ENCODE data around the gene NYNRIN. TPM values are rescaled to one million over a fixed set of nuclear protein-coding genes. Genes with fewer than 3 reads are reported as not detected.
"Not testable (repeated sequence)": the region's sequence is repeated elsewhere in the genome, so short reads cannot be mapped to it uniquely, and the experiment has no call there.

NYNRIN gene
- total RNA-seq = 35.4 TPM
- polyA plus RNA-seq = 13.5 TPM

DNA sequence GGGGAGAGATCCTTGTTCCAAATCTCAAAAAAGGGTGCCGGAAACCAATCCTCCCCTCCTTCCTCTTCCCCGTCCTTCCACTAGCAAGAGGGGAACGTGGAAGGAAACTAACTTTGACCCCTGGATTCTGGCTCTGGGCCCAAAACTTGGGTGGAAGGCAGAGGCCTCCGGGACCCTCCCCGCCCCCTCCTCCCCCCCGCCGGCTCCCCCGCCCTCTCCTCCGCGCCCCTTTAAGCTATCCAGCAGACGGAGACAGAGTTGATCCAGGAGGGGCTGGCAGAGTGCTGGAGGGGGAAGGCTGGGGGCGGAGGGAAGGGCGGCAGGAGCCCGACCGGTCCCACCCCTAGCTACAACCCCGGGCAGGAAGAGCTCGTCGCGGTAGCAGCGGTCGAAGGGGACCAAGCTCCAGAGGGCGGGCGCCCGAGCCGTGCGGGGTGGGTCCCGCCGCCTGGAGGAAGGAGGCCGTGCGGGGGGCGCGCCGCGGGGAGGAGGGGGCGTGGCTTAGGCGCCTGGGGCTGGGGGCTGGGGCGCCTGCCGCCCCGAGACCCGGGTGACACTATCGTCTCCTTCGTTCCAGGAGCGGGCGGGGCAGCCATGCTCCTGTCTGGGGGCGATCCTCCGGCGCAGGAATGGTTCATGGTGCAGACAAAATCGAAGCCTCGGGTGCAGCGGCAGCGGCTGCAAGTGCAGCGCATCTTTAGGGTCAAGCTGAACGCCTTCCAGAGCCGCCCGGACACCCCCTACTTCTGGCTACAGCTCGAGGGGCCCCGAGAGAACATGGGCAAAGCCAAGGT, at the start of gene NYNRIN:
Gene NYNRIN (plus strand): TSS at position 351 of the 794 bp plus-strand sequence. CDS start 244 bp downstream, at position 595.
- under 1% methylated on average over 56 of the region's 57 CpGs for WGBS
- Histone ChIP-seq H3K36me3 (ENCODE audit: insufficient read depth) (no peaks in the 10 kb centered on the region), H3K4me3 (ENCODE audit: low read depth, low read length) (peak within 1 kb of the TSS; percentile 80), H3K27ac (ENCODE audit: low read depth) (peak within 1 kb of the TSS; percentile 74), H3K4me1 (ENCODE audit: insufficient read depth) (no peaks in the 10 kb centered on the region)
- DNase-seq (ENCODE audit: extremely low spot score) = peak; percentile 67

DNA sequence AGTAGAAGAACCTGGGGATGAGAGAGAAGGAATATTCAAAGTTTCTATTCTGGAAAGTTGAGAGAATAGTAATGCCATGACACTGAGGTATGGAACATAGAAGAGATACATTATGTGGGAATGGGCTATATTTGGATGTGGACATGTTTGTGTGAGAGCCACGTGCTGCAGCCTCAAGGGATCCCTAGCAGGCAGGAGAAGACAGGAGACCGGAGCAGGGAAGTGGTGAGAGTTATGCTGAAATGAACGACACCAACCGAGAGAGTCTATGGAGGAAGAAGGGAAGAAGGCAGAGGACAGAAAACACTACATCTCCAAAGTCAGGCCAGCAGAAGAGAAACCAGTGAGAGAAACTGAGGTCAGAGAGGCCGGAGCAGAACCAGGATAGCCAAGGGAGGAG, 49.1 kb upstream of the NYNRIN start:
- 70% methylated on average over 5 of the region's 5 CpGs for WGBS
- H3K4me1 ChIP-seq (ENCODE audit: insufficient read depth) = no peaks in the 10 kb centered on the region
- DNase-seq (ENCODE audit: extremely low spot score) = no peak
- H3K36me3 ChIP-seq (ENCODE audit: insufficient read depth) = no peaks in the 10 kb centered on the region
- H3K4me3 ChIP-seq (ENCODE audit: low read depth, low read length) = no peak overlapping the region
- no peak overlapping the region for H3K27ac ChIP-seq (ENCODE audit: low read depth)

DNA sequence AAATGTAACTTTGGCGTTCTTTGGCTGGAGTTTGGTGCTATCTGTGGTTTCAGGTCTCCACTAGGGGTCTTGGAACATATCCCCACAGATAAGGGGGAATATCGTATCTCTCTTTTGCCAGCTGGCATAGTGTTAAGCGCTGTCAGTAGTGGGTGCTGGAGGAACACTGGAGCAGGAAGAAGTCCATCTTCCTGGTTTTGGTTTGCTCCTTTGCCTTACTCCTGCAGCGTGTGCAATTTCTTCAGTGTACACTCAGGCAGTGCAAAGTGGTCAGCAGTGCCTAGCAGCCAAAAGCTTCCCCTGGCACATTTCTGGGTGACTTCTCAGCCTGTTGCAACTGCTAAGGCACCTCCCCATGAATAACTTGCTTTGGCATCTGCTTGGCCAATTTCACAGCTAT, 47.3 kb upstream of the NYNRIN start:
- Histone ChIP-seq H3K4me1 (ENCODE audit: insufficient read depth) (no peaks in the 10 kb centered on the region), H3K36me3 (ENCODE audit: insufficient read depth) (no peaks in the 10 kb centered on the region), H3K27ac (ENCODE audit: low read depth) (no peak overlapping the region), H3K4me3 (ENCODE audit: low read depth, low read length) (no peak overlapping the region)
- WGBS = 13% methylated on average over 4 of the region's 4 CpGs
- no peak for DNase-seq (ENCODE audit: extremely low spot score)

DNA sequence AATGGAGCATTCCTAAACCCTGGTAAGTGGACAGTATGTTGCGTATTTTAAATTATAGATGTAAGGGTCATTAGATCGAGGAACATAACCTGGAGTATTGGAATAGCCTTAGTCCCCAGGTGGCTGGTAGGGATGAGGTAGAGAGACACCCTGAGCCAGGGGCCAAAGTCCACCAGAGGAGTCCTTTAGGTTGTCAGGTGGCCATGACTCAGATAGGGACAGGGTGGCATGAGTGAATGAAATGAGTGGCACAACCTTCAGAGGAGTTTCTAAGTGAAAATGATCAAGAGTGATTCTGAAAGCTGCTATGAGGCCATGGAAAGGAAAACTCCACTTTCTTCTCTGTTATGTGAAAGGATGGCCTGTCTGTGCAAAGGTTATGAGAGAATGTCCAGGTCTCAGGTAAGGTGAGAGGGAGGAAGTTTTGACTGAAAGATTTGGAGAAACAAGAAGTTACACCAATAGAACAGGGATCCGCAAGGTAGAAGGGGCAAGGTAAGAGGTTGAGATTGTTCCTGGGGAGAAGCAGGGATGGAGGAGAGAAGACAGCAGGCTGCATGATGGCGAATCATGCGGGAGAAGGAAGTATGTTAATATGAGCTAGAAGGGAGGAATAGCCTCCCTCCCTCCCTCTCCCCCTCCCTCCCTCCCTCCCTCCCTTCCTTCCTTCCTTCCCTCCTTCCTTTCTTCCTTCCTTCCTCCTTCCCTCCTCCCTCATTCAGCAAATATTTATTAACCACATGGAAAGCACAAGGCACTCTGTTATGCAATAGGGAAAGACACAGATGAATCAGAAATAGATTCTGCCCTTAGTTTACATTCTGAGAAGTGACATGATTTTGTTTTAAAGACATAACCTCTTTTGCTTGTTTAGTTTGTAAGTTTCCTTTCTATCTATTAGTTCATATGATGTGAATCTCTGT, 45.0 kb upstream of the NYNRIN start:
- H3K27ac ChIP-seq (ENCODE audit: low read depth) = no peak overlapping the region
- DNase-seq (ENCODE audit: extremely low spot score) = no peak
- WGBS = 62% methylated on average over 5 of the region's 5 CpGs

DNA sequence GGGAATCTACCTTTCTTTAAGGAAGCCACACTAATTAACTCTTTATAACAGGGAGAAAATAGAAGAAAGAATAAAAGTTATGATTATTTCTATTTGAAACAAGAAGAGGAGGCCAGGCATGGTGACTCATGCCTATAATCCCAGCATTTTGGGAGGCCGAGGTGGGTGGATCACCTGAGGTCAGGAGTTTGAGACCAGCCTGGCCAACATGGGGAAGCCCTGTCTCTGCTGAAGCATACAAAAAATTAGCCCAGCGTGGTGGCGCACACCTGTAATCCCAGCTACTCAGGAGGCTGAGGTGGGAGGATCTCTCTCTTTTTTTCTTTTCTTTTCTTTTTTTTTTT, 44.3 kb upstream of the NYNRIN start:
- H3K4me3 ChIP-seq (ENCODE audit: low read depth, low read length); H3K27ac ChIP-seq (ENCODE audit: low read depth); H3K4me1 ChIP-seq (ENCODE audit: insufficient read depth); H3K36me3 ChIP-seq (ENCODE audit: insufficient read depth); DNase-seq (ENCODE audit: extremely low spot score): not testable (repeated sequence)
- WGBS = 75% methylated on average over 3 of the region's 3 CpGs

More for the DNA sequence above, 45.0 kb upstream of the NYNRIN start:
- Histone ChIP-seq H3K4me3 (ENCODE audit: low read depth, low read length) (no peak overlapping the region), H3K36me3 (ENCODE audit: insufficient read depth) (no peaks in the 10 kb centered on the region), H3K4me1 (ENCODE audit: insufficient read depth) (no peaks in the 10 kb centered on the region)

DNA sequence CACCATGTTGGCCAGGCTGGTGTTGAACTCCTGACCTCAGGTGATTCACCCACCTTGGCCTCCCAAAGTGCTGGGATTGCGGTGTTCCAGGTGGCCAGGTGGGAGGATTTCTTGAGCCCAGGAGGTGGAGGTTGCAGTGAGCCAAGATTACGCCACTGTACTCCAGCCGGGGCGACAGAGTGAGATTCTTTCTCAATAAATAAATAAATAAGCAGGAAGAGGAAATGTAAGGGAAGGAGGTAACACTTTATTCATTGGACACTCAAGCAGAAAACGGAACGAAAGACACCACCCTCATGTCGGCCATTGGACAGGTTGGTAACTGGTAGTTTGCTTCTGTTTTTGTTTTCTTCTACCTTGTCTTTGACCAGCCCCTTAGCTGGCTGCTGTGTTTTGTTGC, 43.8 kb upstream of the NYNRIN start:
- Histone ChIP-seq H3K27ac (ENCODE audit: low read depth) (no peak overlapping the region), H3K36me3 (ENCODE audit: insufficient read depth) (no peaks in the 10 kb centered on the region), H3K4me3 (ENCODE audit: low read depth, low read length) (no peak overlapping the region), H3K4me1 (ENCODE audit: insufficient read depth) (no peaks in the 10 kb centered on the region)
- WGBS = 90% methylated on average over 7 of the region's 7 CpGs
- no peak for DNase-seq (ENCODE audit: extremely low spot score)

DNA sequence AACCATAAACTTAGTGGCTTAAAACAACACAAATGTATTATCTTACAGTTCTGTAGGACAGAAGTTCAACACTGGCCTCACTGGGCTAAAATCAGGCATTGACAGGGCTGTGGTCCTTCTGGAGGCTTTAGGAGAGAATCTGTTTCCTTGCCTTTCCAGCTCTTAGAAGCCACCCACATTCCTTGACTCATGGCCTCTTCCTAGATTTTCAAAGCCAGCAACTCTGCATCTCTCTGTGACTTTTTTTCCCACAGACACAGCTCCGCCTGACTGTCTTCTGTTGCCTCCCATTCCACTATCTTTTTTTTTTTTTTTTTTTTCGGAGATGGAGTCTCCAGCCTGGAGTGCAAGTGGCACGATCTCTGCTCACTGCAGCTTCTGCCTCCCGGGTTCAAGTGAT, 42.6 kb upstream of the NYNRIN start:
- no peaks in the 10 kb centered on the region for H3K4me1 ChIP-seq (ENCODE audit: insufficient read depth)
- DNase-seq (ENCODE audit: extremely low spot score) = no peak
- no peak overlapping the region for H3K27ac ChIP-seq (ENCODE audit: low read depth)
- 93% methylated on average over 4 of the region's 4 CpGs for WGBS
- no peak overlapping the region for H3K4me3 ChIP-seq (ENCODE audit: low read depth, low read length)
- H3K36me3 ChIP-seq (ENCODE audit: insufficient read depth) = no peaks in the 10 kb centered on the region

DNA sequence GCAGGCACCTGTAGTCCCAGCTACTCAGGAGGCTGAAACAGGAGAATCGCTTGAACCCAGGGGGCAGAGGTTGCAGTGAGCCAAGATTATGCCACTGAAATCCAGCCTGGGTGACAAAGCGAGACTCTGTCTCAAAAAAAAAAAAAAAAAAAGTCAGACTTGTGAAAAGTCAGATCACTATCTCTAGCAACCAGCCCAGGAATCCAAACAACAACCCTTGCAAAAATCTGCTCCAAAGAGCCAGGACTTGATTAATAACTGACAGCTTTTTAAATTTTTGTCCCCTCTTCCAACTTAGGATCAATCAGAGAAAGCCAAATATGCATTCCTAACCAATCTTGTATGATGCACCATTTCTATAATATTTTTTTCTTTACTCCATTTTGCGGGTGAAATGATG, 38.5 kb upstream of the NYNRIN start:
- WGBS = 93% methylated on average over 3 of the region's 3 CpGs
- DNase-seq (ENCODE audit: extremely low spot score) = no peak
- no peak overlapping the region for H3K27ac ChIP-seq (ENCODE audit: low read depth)
- no peaks in the 10 kb centered on the region for H3K4me1 ChIP-seq (ENCODE audit: insufficient read depth)
- no peak overlapping the region for H3K4me3 ChIP-seq (ENCODE audit: low read depth, low read length)
- no peaks in the 10 kb centered on the region for H3K36me3 ChIP-seq (ENCODE audit: insufficient read depth)

DNA sequence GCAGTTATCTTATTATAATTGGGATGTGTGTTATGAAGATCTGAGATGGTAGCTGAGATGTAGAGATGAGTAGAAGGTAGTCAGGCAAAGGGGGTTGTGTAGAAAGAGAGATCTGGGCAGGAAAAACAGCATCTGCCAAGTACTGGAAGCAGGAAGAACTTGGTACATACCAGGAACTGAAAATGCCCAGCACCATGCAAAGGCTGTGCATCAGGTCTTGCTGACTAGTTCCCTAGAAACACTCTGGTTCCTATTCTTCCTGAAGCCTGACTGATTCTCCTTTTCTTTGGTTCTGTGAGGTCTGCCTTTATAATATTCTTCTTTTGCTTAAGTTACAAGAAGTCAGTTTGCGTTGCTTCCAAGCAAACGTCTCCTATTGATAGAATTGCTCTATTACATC, 37.5 kb upstream of the NYNRIN start:
- Histone ChIP-seq H3K27ac (ENCODE audit: low read depth) (no peak overlapping the region), H3K4me1 (ENCODE audit: insufficient read depth) (no peaks in the 10 kb centered on the region), H3K36me3 (ENCODE audit: insufficient read depth) (no peaks in the 10 kb centered on the region), H3K4me3 (ENCODE audit: low read depth, low read length) (no peak overlapping the region)
- WGBS = 56% methylated on average over 2 of the region's 2 CpGs
- no peak for DNase-seq (ENCODE audit: extremely low spot score)

DNA sequence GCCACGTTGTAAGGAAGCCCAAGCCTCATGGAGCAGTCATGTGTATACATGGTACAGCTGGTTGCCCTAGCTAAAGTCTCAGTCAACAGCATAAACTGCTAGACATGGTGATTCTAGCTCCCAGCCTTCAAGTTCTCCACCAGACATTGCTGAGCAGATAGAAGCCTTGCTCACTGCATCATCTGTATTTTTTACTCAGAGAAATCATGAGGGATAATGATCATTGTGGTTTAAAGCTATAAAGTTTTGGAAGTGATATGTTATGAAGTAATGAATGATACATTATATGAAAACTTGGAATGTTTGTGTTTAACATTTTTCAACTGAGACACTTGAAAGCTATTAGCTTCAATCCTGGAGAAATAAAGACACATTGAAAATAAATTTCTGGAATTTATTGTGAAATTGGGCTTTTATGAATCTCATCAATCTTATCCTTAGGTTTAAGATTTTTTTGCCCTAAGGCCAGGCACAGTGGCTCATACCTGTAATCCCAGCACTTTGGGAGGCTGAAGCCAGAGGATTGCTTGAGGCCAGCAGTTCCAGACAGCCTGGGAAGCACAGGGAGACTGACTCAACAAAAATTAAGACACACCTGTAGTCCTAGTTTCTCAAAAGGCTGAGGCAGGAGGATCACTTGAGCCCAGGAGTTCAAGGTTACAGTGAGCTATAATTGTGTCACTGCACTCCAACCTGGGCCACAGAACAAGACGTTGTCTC, 36.4 kb upstream of the NYNRIN start:
- WGBS = 39% methylated on average over 2 of the region's 2 CpGs

DNA sequence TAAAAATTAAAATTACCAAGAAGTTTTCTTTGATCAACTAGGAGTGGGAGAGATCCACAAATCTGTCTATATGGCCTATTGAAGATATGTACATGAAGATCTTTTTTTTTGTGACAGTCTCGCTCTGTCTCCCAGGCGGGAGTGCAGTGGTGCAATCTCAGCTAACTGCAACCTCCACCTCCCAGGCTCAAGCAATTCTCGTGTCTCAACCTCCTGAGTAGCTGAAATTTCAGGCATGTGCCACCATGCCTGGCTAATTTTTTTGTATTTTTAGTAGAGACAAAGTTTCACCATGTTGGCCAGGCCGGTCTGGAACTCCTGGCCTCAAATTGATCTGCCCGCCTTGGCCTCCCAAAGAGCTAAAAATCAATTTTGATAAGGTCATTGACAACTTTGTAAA, 35.4 kb upstream of the NYNRIN start:
- no peak overlapping the region for H3K27ac ChIP-seq (ENCODE audit: low read depth)
- DNase-seq (ENCODE audit: extremely low spot score) = no peak
- no peaks in the 10 kb centered on the region for H3K36me3 ChIP-seq (ENCODE audit: insufficient read depth)
- H3K4me1 ChIP-seq (ENCODE audit: insufficient read depth) = no peaks in the 10 kb centered on the region
- 89% methylated on average over 5 of the region's 5 CpGs for WGBS
- no peak overlapping the region for H3K4me3 ChIP-seq (ENCODE audit: low read depth, low read length)

More for the DNA sequence above, 36.4 kb upstream of the NYNRIN start:
- no peaks in the 10 kb centered on the region for H3K36me3 ChIP-seq (ENCODE audit: insufficient read depth)
- H3K4me1 ChIP-seq (ENCODE audit: insufficient read depth) = no peaks in the 10 kb centered on the region
- DNase-seq (ENCODE audit: extremely low spot score) = no peak
- H3K4me3 ChIP-seq (ENCODE audit: low read depth, low read length) = no peak overlapping the region
- no peak overlapping the region for H3K27ac ChIP-seq (ENCODE audit: low read depth)

DNA sequence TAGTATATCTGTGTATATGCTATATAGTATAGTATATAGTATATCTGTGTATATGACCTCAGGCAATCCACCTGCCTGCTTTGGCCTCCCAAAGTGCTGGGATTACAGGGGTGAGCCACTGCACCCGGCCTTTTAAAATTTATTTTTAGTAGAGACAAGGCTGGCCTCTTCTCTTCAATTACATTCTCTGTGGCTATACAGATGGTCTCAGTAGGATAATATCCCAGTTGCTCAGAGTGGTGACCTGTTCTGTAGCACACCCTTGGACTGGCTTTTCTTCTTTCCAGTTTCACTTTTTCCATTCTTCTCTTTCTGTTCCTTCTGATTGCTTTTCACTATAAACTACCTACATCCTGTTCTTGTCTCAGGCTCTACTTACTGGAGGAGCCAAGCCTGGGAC, 34.0 kb upstream of the NYNRIN start:
- no peak for DNase-seq (ENCODE audit: extremely low spot score)
- WGBS = 52% methylated on average over 1 of the region's 1 CpG
- no peaks in the 10 kb centered on the region for H3K4me1 ChIP-seq (ENCODE audit: insufficient read depth)

DNA sequence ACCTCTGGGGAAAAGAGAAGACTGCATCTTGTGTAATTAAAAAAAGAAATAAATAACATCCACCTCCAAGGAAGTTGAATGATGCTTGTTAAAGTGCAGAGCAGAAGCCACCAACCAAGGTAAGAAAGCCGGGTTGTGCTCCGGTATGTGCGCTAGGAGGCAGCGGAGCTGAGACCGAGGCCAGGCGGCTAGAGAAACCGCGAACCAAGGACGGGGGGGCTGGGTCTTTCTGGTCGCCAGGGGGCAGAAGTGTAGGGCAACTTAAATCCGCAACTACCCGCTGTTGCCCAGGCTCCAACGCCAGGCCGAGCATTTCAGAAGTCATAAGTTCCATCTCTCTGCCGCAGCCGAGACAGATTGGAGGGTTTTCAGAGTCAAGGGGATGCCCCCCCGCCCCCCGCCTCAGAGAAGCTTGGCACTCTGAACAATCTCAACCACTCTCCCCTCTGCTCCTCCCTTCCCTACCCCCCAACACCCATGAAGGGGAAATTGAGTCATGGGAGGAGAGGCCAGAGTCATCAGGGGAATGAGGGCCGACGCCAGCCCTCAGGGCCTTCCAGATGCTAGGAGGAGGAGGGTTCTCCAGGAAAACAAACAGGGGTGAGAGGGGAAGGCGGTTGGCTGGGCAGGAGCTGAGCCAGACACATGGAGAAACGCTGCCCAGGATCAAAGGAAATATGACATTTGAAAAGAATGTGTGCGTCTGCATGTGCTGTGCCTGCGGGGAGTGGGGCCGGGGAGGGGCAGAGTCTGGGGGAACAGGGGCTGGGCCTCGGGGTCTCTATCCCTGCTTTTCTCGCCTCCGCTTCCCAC, 33.0 kb upstream of the NYNRIN start:
- H3K27ac ChIP-seq (ENCODE audit: low read depth) = peak overlapping the region; percentile 81
- no peaks in the 10 kb centered on the region for H3K36me3 ChIP-seq (ENCODE audit: insufficient read depth)
- no peaks in the 10 kb centered on the region for H3K4me1 ChIP-seq (ENCODE audit: insufficient read depth)
- peak overlapping the region; percentile 23 for H3K4me3 ChIP-seq (ENCODE audit: low read depth, low read length)
- WGBS = 4% methylated on average over 28 of the region's 28 CpGs
- peak; percentile 81 for DNase-seq (ENCODE audit: extremely low spot score)

More for the DNA sequence above, 34.0 kb upstream of the NYNRIN start:
- no peak overlapping the region for H3K27ac ChIP-seq (ENCODE audit: low read depth)
- no peak overlapping the region for H3K4me3 ChIP-seq (ENCODE audit: low read depth, low read length)
- no peaks in the 10 kb centered on the region for H3K36me3 ChIP-seq (ENCODE audit: insufficient read depth)
